Astrocyte (in vitro differentiated cells and primary cell): ENCODE measurements around the gene CACNA1E. TPM values are rescaled to one million over a fixed set of nuclear protein-coding genes. Genes with fewer than 3 reads are reported as not detected.

ENCODE experiments used
- DNase-seq: peaks from one replicate; pipeline ENCODE4 v3.0.0-alpha.2; 2010; ENCODE audit warnings: low read depth
- FAIRE-seq: peaks from 2 replicates; lab custom pipeline; 2011; peaks lifted over from hg19 to GRCh38; lab: Jason Lieb, UNC
- H2AFZ ChIP-seq: 2 replicates; pipeline ENCODE4 v1.6.0; 2012; ENCODE audit warnings: low read depth, low read length, inconsistent platforms
- H3K27ac ChIP-seq: 2 replicates; pipeline ENCODE4 v1.5.1; 2011; ENCODE audit warnings: low read depth, low read length, inconsistent platforms
- H3K27me3 ChIP-seq: 2 replicates; pipeline ENCODE4 v1.6.0; 2011; ENCODE audit warnings: low read length, inconsistent platforms; ENCODE audit not compliant: insufficient read depth
- H3K36me3 ChIP-seq: 2 replicates; pipeline ENCODE4 v1.5.1; 2011; ENCODE audit warnings: low read length, inconsistent platforms; ENCODE audit not compliant: insufficient read depth
- H3K4me1 ChIP-seq: 2 replicates; pipeline ENCODE4 v1.5.1; 2011; ENCODE audit warnings: low read length, inconsistent platforms; ENCODE audit not compliant: insufficient read depth
- H3K4me2 ChIP-seq: 2 replicates; pipeline ENCODE4 v1.6.0; 2012; ENCODE audit warnings: low read length, inconsistent platforms
- H3K4me3 ChIP-seq: 2 replicates; pipeline ENCODE4 v1.5.1; 2011; ENCODE audit warnings: low read depth, mild to moderate bottlenecking, low read length, inconsistent platforms; ENCODE audit not compliant: insufficient read depth
- H3K79me2 ChIP-seq: 2 replicates; pipeline ENCODE4 v1.6.0; 2012; ENCODE audit warnings: mild to moderate bottlenecking, low read length, inconsistent platforms; ENCODE audit not compliant: insufficient read depth
- H3K9ac ChIP-seq: 2 replicates; pipeline ENCODE4 v1.6.0; 2012; ENCODE audit warnings: mild to moderate bottlenecking, low read length, inconsistent platforms
- H3K9me3 ChIP-seq: 2 replicates; pipeline ENCODE4 v1.5.1; 2012; ENCODE audit warnings: low read depth, mild to moderate bottlenecking, low read length, inconsistent platforms; ENCODE audit not compliant: insufficient read depth
- H4K20me1 ChIP-seq: 2 replicates; pipeline ENCODE4 v1.6.0; 2012; ENCODE audit warnings: low read length, inconsistent platforms; ENCODE audit not compliant: insufficient read depth
- H3K27ac Mint-ChIP-seq: one replicate; pipeline ENCODE4 v1.8.0; 2021; ENCODE audit warnings: mild to moderate bottlenecking, mixed read lengths; ENCODE audit not compliant: unreplicated experiment
- H3K27me3 Mint-ChIP-seq: one replicate; pipeline ENCODE4 v1.8.0; 2021; ENCODE audit warnings: low read depth, mixed read lengths; ENCODE audit not compliant: unreplicated experiment
- H3K36me3 Mint-ChIP-seq: one replicate; pipeline ENCODE4 v1.8.0; 2021; ENCODE audit warnings: low read depth, mixed read lengths; ENCODE audit not compliant: unreplicated experiment
- H3K4me1 Mint-ChIP-seq: one replicate; pipeline ENCODE4 v1.8.0; 2021; ENCODE audit warnings: low read depth, mixed read lengths; ENCODE audit not compliant: unreplicated experiment
- H3K4me3 Mint-ChIP-seq: one replicate; pipeline ENCODE4 v1.8.0; 2021; ENCODE audit warnings: mild to moderate bottlenecking, moderate library complexity, mixed read lengths; ENCODE audit not compliant: unreplicated experiment
- H3K9me3 Mint-ChIP-seq: one replicate; pipeline ENCODE4 v1.8.0; 2021; ENCODE audit warnings: mild to moderate bottlenecking, mixed read lengths; ENCODE audit not compliant: unreplicated experiment
- CTCF ChIP-seq: IDR thresholded peaks from 2 replicates; pipeline ENCODE4 v1.5.1; 2011; ENCODE audit warnings: low read depth, mild to moderate bottlenecking, inconsistent platforms, low read length, moderate library complexity; ENCODE audit not compliant: insufficient read depth
- EZH2 ChIP-seq: IDR thresholded peaks from 2 replicates; pipeline ENCODE4 v1.6.1; 2012; ENCODE audit warnings: mild to moderate bottlenecking, low read length, inconsistent platforms; ENCODE audit not compliant: insufficient read depth
- total RNA-seq: library from RNA; stranded (reverse); gene quantifications from 2 replicates; pipeline ENCODE4 v1.2.1, GENCODE V29; 2021

Gene CACNA1E
- total RNA-seq, 1 donor from 2014 or later, result 0.07 TPM

GRCh38 chr1:181807251-181807650, 323.9 kb downstream of the CACNA1E start:
- Histone ChIP-seq H3K36me3 (no peaks in the 10 kb centered on the region), H3K9ac (no peak overlapping the region), H3K9me3 (no peaks in the 10 kb centered on the region), H3K4me1 (no peaks in the 10 kb centered on the region), H3K27me3 (no peaks in the 10 kb centered on the region), H3K27ac (no peak overlapping the region), H2AFZ (no peak overlapping the region), H3K79me2 (no peaks in the 10 kb centered on the region), H3K4me3 (no peak overlapping the region), H4K20me1 (no peaks in the 10 kb centered on the region), H3K4me2 (no peak overlapping the region)
- H3K36me3 Mint-ChIP-seq, result no peaks in the 10 kb centered on the region
- H3K27ac Mint-ChIP-seq, result no peak overlapping the region
- H3K9me3 Mint-ChIP-seq, result no peaks in the 10 kb centered on the region
- DNase-seq (no peak), FAIRE-seq (no peak)
- no peak overlapping the region for H3K4me3 Mint-ChIP-seq
- TF ChIP-seq EZH2 (no peak), CTCF (no peak)
- peaks cover 12% of the 10 kb centered on the region for H3K27me3 Mint-ChIP-seq
- H3K4me1 Mint-ChIP-seq, result no peaks in the 10 kb centered on the region

GRCh38 chr1:181809991-181810545, 326.8 kb downstream of the CACNA1E start:
- Mint-ChIP-seq H3K27me3 (peaks cover 9% of the 10 kb centered on the region), H3K27ac (no peak overlapping the region), H3K4me3 (no peak overlapping the region), H3K4me1 (no peaks in the 10 kb centered on the region), H3K36me3 (no peaks in the 10 kb centered on the region), H3K9me3 (peaks cover 3% of the 10 kb centered on the region)
- Histone ChIP-seq H2AFZ (no peak overlapping the region), H3K4me3 (no peak overlapping the region), H3K9ac (no peak overlapping the region), H3K9me3 (no peaks in the 10 kb centered on the region), H3K27ac (no peak overlapping the region), H3K27me3 (no peaks in the 10 kb centered on the region), H3K4me2 (no peak overlapping the region), H3K4me1 (no peaks in the 10 kb centered on the region), H4K20me1 (no peaks in the 10 kb centered on the region), H3K36me3 (no peaks in the 10 kb centered on the region), H3K79me2 (no peaks in the 10 kb centered on the region)
- no peak for TF ChIP-seq EZH2
- TF ChIP-seq CTCF, result no peak
- FAIRE-seq, result no peak
- no peak for DNase-seq

GRCh38 chr1:181812208-181812607, 328.9 kb downstream of the CACNA1E start:
- peaks cover 3% of the 10 kb centered on the region for H3K9me3 Mint-ChIP-seq
- no peaks in the 10 kb centered on the region for H3K4me1 Mint-ChIP-seq
- Histone ChIP-seq H3K9ac (no peak overlapping the region), H3K4me3 (no peak overlapping the region), H2AFZ (peak overlapping the region; percentile 23), H3K9me3 (no peaks in the 10 kb centered on the region), H3K36me3 (no peaks in the 10 kb centered on the region), H3K27me3 (no peaks in the 10 kb centered on the region), H3K4me1 (no peaks in the 10 kb centered on the region), H3K4me2 (peak overlapping the region; percentile 26), H3K79me2 (no peaks in the 10 kb centered on the region), H3K27ac (no peak overlapping the region), H4K20me1 (no peaks in the 10 kb centered on the region)
- no peak overlapping the region for H3K27ac Mint-ChIP-seq
- H3K36me3 Mint-ChIP-seq, result no peaks in the 10 kb centered on the region
- FAIRE-seq, result no peak
- peak; percentile 0 for DNase-seq
- H3K27me3 Mint-ChIP-seq, result peaks cover 9% of the 10 kb centered on the region
- H3K4me3 Mint-ChIP-seq, result no peak overlapping the region
- TF ChIP-seq EZH2, result no peak
- no peak for TF ChIP-seq CTCF
